Rectal smooth muscle tissue (tissue), 1 donor: ENCODE results near the gene EXOSC6.
"Not testable (repeated sequence)": the region's sequence is repeated elsewhere in the genome, so short reads cannot be mapped to it uniquely, and the experiment has no call there.

ENCODE experiments used
- H3K27ac ChIP-seq: one replicate; pipeline ENCODE4 v1.7.0; 2013; ENCODE audit warnings: low read depth, low read length, inconsistent platforms
- H3K27me3 ChIP-seq: one replicate; pipeline ENCODE4 v1.7.0; 2013; ENCODE audit warnings: low read length; ENCODE audit not compliant: control insufficient read depth, insufficient read depth
- H3K36me3 ChIP-seq: one replicate; pipeline ENCODE4 v1.7.0; 2013; ENCODE audit warnings: low read length; ENCODE audit not compliant: control insufficient read depth, insufficient read depth
- H3K4me1 ChIP-seq: one replicate; pipeline ENCODE4 v1.7.0; 2013; ENCODE audit warnings: low read length; ENCODE audit not compliant: control insufficient read depth, insufficient read depth
- H3K4me3 ChIP-seq: one replicate; pipeline ENCODE4 v1.7.0; 2013; ENCODE audit warnings: low read length
- H3K9ac ChIP-seq: one replicate; pipeline ENCODE4 v1.7.0; 2013; ENCODE audit warnings: low read length

Gene EXOSC6

DNA sequence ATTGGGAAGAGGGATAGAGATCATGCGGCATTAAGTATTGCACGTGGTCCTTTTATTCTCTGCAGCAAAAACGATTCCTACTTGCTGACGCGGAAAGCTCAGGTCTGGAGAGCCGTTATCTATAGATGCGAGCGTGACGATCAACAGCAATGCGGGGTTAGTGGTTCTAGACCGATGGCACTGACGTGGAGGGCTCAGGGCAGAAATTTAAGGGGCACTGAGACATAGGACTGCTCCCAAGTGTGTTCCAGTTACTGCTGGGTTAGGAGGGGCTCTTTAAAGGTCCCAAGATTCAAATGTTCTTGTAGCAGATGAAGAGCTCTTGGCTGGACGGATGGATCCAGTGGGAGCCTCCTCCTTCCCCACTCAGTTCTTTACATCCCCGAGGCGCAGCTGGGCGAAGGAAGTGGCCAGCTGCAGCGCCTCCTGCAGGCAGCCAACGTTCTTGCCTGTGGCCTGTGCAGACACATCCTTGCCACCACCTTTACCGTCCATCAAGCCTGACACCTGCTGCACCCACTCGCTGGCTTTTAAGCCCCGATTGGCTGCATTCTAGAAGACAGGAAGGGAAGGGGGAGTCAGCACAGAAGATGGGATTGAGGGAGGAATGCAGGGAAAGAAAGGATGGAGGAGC is 732 bp upstream of the EXOSC6 start:
- Histone ChIP-seq H3K4me3 (no peak overlapping the region), H3K4me1 (peaks cover 3% of the 10 kb centered on the region), H3K9ac (no peak overlapping the region), H3K27me3 (no peaks in the 10 kb centered on the region), H3K27ac (peak overlapping the region; percentile 10), H3K36me3 (peaks cover 23% of the 10 kb centered on the region)

- H3K36me3 ChIP-seq, result peaks cover 21% of the 10 kb centered on the region
- peaks cover 3% of the 10 kb centered on the region for H3K4me1 ChIP-seq
- H3K27ac ChIP-seq, result peak overlapping the region; percentile 73
- H3K27me3 ChIP-seq, result no peaks in the 10 kb centered on the region
- peak overlapping the region; percentile 82 for H3K4me3 ChIP-seq
- peak overlapping the region; percentile 73 for H3K9ac ChIP-seq
Observed at GRCh38 chr16:70250748-70251628, 752 bp downstream of the EXOSC6 start.

- not testable (repeated sequence) for H3K9ac ChIP-seq, H3K27me3 ChIP-seq, H3K27ac ChIP-seq, H3K4me1 ChIP-seq, H3K4me3 ChIP-seq
- H3K36me3 ChIP-seq, result peaks cover 13% of the 10 kb centered on the region
Observed at GRCh38 chr16:70249697-70250096, 2.0 kb downstream of the EXOSC6 start.

DNA sequence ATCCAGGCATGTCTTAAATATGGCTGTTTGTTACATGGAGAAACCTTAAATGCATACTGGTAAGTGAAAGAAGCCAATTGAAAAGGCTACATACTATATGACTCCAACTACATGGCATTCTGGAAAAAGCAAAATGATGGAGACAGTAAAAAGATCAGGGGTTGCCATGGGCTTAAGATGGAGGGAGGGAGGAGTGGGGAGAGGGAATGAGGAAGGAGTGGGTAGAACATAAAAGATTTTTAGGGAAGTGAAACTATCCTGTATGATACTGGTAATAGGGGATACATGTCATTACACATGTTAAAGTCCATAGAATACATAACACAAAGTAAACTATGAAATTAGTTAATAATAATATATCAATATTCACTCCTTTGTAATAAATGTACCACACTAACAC is 13.0 kb downstream of the EXOSC6 start:
- not testable (repeated sequence) for H3K27ac ChIP-seq, H3K9ac ChIP-seq, H3K4me3 ChIP-seq, H3K36me3 ChIP-seq, H3K27me3 ChIP-seq, H3K4me1 ChIP-seq

DNA sequence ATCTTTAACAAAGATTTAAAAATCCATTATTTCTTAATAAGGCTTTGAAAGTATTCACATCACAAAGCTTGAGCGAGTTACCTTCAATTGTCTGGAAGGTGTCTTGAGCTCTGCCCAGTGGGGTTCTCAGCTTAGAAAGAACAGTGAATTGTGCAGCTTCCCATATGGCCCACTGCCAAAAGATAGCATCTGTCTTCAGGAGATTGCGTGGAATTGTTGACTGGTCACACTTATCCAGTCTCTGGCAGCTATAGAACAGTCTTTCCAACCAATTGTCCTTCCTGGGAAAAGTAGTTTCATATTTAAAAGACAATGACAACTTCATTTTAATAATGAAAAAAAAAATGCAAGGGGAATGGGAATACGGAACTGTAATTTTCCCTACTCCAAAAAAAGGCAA is 19.9 kb downstream of the EXOSC6 start:
- not testable (repeated sequence) for H3K36me3 ChIP-seq, H3K9ac ChIP-seq, H3K27ac ChIP-seq, H3K4me3 ChIP-seq, H3K4me1 ChIP-seq, H3K27me3 ChIP-seq

GRCh38 chr16:70226024-70226423 is 25.7 kb downstream of the EXOSC6 start:
- H3K27ac ChIP-seq, result not testable (repeated sequence)

GRCh38 chr16:70225430-70225829 is 26.3 kb downstream of the EXOSC6 start:
- not testable (repeated sequence) for H3K36me3 ChIP-seq, H3K27me3 ChIP-seq, H3K27ac ChIP-seq, H3K4me3 ChIP-seq, H3K4me1 ChIP-seq, H3K9ac ChIP-seq

More at GRCh38 chr16:70226024-70226423, 25.7 kb downstream of the EXOSC6 start:
- not testable (repeated sequence) for H3K4me3 ChIP-seq, H3K9ac ChIP-seq, H3K27me3 ChIP-seq, H3K36me3 ChIP-seq, H3K4me1 ChIP-seq

- not testable (repeated sequence) for H3K36me3 ChIP-seq, H3K27me3 ChIP-seq
Observed at GRCh38 chr16:70224645-70225044, 27.1 kb downstream of the EXOSC6 start.

GRCh38 chr16:70223971-70224513 is 27.7 kb downstream of the EXOSC6 start:
- H3K27me3 ChIP-seq, H3K4me1 ChIP-seq, H3K9ac ChIP-seq, H3K4me3 ChIP-seq, H3K36me3 ChIP-seq, H3K27ac ChIP-seq: not testable (repeated sequence)

More at GRCh38 chr16:70224645-70225044, 27.1 kb downstream of the EXOSC6 start:
- H3K4me3 ChIP-seq, H3K4me1 ChIP-seq, H3K27ac ChIP-seq, H3K9ac ChIP-seq: not testable (repeated sequence)

DNA sequence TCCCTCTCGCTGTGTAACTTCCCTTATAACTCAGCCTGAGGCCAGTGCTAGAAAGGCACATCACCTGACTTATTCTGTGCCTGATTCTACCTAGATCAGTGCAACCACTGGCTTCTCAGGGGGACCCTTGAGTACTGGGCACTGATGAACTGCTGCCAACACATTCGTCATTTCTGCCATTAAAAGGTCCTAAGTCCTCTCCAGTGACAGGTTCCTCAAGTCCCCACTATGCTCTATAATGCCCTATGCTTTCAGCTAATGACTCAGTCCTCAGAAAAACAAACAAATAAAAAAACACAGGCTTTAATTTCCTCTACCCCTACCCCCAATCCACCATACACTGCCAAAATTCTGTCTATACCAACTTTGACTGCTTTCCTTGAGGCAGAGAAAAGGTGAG is 28.5 kb downstream of the EXOSC6 start:
- H3K27ac ChIP-seq, H3K27me3 ChIP-seq, H3K9ac ChIP-seq, H3K4me3 ChIP-seq, H3K4me1 ChIP-seq, H3K36me3 ChIP-seq: not testable (repeated sequence)

- H3K36me3 ChIP-seq, H3K27me3 ChIP-seq, H3K9ac ChIP-seq, H3K27ac ChIP-seq, H3K4me1 ChIP-seq, H3K4me3 ChIP-seq: not testable (repeated sequence)
Observed at GRCh38 chr16:70222574-70222973, 29.2 kb downstream of the EXOSC6 start.

GRCh38 chr16:70218586-70218985 is 33.2 kb downstream of the EXOSC6 start:
- H3K27me3 ChIP-seq, H3K36me3 ChIP-seq, H3K4me3 ChIP-seq, H3K27ac ChIP-seq, H3K9ac ChIP-seq, H3K4me1 ChIP-seq: not testable (repeated sequence)

DNA sequence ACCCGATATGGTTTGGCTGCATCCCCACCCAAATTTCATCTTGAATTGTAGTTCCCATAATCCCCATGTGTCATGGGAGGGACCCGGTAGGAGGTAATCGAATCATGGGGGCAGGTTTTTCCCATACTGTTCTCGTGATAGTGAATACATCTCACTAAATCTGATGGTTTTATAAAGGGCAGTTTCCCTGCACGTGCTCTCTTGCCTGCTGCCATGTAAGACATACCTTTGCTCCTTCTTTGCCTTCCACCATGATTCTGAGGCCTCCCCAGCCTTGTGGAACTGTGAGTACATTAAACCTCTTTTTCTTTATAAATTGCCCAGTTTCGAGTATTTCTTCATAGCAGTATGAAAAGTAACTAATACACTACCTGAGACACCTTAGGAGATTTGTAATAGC is 45.4 kb downstream of the EXOSC6 start:
- not testable (repeated sequence) for H3K27ac ChIP-seq, H3K27me3 ChIP-seq, H3K4me3 ChIP-seq, H3K36me3 ChIP-seq, H3K9ac ChIP-seq, H3K4me1 ChIP-seq
